ENCODE measurements around the gene TCL1B. TPM values are rescaled to one million over a fixed set of nuclear protein-coding genes. Genes with fewer than 3 reads are reported as not detected.

TCL1B gene
- total and polyA plus RNA-seq, 2 of the 13 experiments (the other 11 are each of a cell fraction or from before 2014, with no cell fraction given), result not detected

GRCh38 chr14:95683793-95684192 lies 2.4 kb upstream of the TCL1B start (continued):
- no peak for TF ChIP-seq ZBTB46 (CRISPR knock-in tag; IDR thresholded peaks at IDR 0.05; ENCODE audit: borderline replicate concordance)
- TF ChIP-seq ZNF713 (CRISPR knock-in tag; IDR thresholded peaks at IDR 0.05), result no peak
- TF ChIP-seq EEA1 (CRISPR knock-in tag; IDR thresholded peaks at IDR 0.05; ENCODE audit: borderline replicate concordance), result no peak
- no peak for TF ChIP-seq U2AF1 (optimal IDR thresholded peaks at IDR 0.05; ENCODE audit: low read depth, low read length)
- no peak for TF ChIP-seq POLR2AphosphoS2 (IDR thresholded peaks at IDR 0.05; ENCODE audit: low read depth, low read length)
- peak; percentile 34; the same call in 1 of the 2 replicates for TF ChIP-seq RAD21 (CRISPR knock-in tag; IDR thresholded peaks at IDR 0.05)
- TF ChIP-seq GZF1 (CRISPR knock-in tag; IDR thresholded peaks at IDR 0.05), result no peak
- no peak for TF ChIP-seq ZKSCAN1 (IDR thresholded peaks at IDR 0.05; ENCODE audit: low read length)
- no peak for TF ChIP-seq ZFP91 (CRISPR knock-in tag; IDR thresholded peaks at IDR 0.05; ENCODE audit: borderline replicate concordance)
- TF ChIP-seq JUND (CRISPR knock-in tag; IDR thresholded peaks at IDR 0.05), result no peak
- TF ChIP-seq CENPBD1 (CRISPR knock-in tag; IDR thresholded peaks at IDR 0.05; ENCODE audit: borderline replicate concordance, low read depth), result no peak
- peak; percentile 58 for TF ChIP-seq STAG1 (CRISPR knock-in tag; IDR thresholded peaks at IDR 0.05)
- TF ChIP-seq CTCF (CRISPR knock-in tag; IDR thresholded peaks at IDR 0.05), result peak; percentile 63
- TF ChIP-seq NFKBIZ (CRISPR knock-in tag; IDR thresholded peaks at IDR 0.05), result no peak
- no peak for TF ChIP-seq E2F1 (CRISPR knock-in tag; IDR thresholded peaks at IDR 0.05)
- no peak for TF ChIP-seq ESRRA (CRISPR knock-in tag; IDR thresholded peaks at IDR 0.05; ENCODE audit: low read depth)
- TF ChIP-seq SMARCC2 (IDR thresholded peaks at IDR 0.05), result no peak
- no peak for TF ChIP-seq TFDP1 (CRISPR knock-in tag; IDR thresholded peaks at IDR 0.05; ENCODE audit: borderline replicate concordance)
- no peak for TF ChIP-seq TSC22D2 (CRISPR knock-in tag; IDR thresholded peaks at IDR 0.05; ENCODE audit: borderline replicate concordance)
- TF ChIP-seq ZNF564 (CRISPR knock-in tag; IDR thresholded peaks at IDR 0.05), result no peak
